ENCODE data around the gene HTR1B. TPM values are rescaled to one million over a fixed set of nuclear protein-coding genes. Genes with fewer than 3 reads are reported as not detected.
A peak's percentile ranks its signal among the peaks of the same experiment; 100 is the strongest.

The HTR1B gene
- total RNA-seq, 1 experiment from 2014 or later = 0.74 TPM

DNA sequence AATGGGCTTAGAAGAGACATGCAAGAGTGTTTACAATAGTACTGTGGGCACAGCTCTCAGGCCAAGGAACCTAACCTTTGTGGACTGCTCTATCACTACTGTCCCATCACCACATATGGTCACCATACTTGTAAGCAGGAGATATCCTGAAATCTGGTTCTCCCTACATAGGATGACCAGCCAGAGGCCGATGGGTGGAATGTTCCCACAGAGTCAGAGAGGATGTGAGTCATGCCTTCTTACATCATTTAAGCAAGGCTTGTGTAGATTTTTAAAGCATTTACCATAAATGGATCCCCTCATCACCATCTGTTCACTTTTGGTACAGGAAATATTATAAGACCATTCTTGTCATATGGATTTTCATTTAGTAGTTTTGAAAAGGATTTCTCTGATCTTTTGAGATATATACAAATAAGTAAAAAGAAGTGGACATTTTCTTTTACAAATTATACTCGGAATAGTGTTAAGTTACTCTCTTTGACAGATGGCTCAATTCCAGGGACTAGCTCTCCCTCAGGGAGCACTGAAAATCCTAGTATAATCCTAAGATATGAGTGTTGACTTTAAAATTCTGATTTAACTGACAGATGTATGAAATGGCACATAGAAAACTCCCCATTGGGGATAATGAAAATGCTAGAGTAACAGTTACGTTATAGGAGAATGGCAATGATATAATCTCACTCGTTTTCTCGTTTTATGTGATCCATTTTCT, 6.6 kb downstream of the HTR1B start (continued):
- TF ChIP-seq, protein P1, sequence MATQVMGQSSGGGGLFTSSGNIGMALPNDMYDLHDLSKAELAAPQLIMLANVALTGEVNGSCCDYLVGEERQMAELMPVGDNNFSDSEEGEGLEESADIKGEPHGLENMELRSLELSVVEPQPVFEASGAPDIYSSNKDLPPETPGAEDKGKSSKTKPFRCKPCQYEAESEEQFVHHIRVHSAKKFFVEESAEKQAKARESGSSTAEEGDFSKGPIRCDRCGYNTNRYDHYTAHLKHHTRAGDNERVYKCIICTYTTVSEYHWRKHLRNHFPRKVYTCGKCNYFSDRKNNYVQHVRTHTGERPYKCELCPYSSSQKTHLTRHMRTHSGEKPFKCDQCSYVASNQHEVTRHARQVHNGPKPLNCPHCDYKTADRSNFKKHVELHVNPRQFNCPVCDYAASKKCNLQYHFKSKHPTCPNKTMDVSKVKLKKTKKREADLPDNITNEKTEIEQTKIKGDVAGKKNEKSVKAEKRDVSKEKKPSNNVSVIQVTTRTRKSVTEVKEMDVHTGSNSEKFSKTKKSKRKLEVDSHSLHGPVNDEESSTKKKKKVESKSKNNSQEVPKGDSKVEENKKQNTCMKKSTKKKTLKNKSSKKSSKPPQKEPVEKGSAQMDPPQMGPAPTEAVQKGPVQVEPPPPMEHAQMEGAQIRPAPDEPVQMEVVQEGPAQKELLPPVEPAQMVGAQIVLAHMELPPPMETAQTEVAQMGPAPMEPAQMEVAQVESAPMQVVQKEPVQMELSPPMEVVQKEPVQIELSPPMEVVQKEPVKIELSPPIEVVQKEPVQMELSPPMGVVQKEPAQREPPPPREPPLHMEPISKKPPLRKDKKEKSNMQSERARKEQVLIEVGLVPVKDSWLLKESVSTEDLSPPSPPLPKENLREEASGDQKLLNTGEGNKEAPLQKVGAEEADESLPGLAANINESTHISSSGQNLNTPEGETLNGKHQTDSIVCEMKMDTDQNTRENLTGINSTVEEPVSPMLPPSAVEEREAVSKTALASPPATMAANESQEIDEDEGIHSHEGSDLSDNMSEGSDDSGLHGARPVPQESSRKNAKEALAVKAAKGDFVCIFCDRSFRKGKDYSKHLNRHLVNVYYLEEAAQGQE (IDR thresholded peaks at IDR 0.05; ENCODE audit: low read depth) = no peak
- TF ChIP-seq, protein P2, sequence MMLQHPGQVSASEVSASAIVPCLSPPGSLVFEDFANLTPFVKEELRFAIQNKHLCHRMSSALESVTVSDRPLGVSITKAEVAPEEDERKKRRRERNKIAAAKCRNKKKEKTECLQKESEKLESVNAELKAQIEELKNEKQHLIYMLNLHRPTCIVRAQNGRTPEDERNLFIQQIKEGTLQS (IDR thresholded peaks at IDR 0.05) = peak; percentile 37; the same call in 1 of the 2 replicates
- no peak for TF ChIP-seq POLR2A (IDR thresholded peaks at IDR 0.05; ENCODE audit: borderline replicate concordance, extremely low read depth, insufficient read depth, insufficient read length)

GRCh38 chr6:77455271-77455670, 8.0 kb downstream of the HTR1B start:
- no peak for TF ChIP-seq EZH2phosphoT487 (IDR thresholded peaks at IDR 0.05; ENCODE audit: borderline replicate concordance)
- no peak for TF ChIP-seq POLR2A (IDR thresholded peaks at IDR 0.05; ENCODE audit: borderline replicate concordance, extremely low read depth, insufficient read depth, insufficient read length)
- TF ChIP-seq CBX3 (IDR thresholded peaks at IDR 0.05; ENCODE audit: low read depth) = no peak
- no peak for TF ChIP-seq RAD21 (IDR thresholded peaks at IDR 0.05; ENCODE audit: low read depth)
- TF ChIP-seq ZNF274 (IDR thresholded peaks at IDR 0.05; ENCODE audit: low read depth, low read length) = no peak
- no peak for TF ChIP-seq EZH2 (IDR thresholded peaks at IDR 0.05)
- no TSS peak for BruUV-seq (replicated peaks)
- Histone ChIP-seq H3K9me2 (ENCODE audit: insufficient read depth) (no peaks in the 10 kb centered on the region), H3K9me3 (ENCODE audit: control insufficient read depth in 1 of 2, insufficient read depth in 1 of 2, low read depth in 1 of 2, low read length in 2 of 2) (no peaks in the 10 kb centered on the region), H3K4me1 (ENCODE audit: control insufficient read depth in 1 of 2, insufficient read depth in 2 of 2, low read length in 2 of 2) (peaks cover 12 to 26% of the 10 kb centered on the region in 2 experiments), H2AFZ (ENCODE audit: low read depth, low read length, poor library complexity, severe bottlenecking) (peak overlapping the region; percentile 42), H3K4me2 (ENCODE audit: low read length) (no peak overlapping the region), H3K4me3 (replicated peaks in 1 of 2; ENCODE audit: low read depth in 1 of 2, low read length in 2 of 2) (no peak overlapping the region), H3K27me3 (ENCODE audit: insufficient read depth, low read length) (no peaks in the 10 kb centered on the region), H3K27ac (ENCODE audit: low read depth, low read length) (no peak overlapping the region), H3K36me3 (ENCODE audit: control insufficient read depth in 1 of 2, insufficient read depth in 2 of 2, low read length in 2 of 2) (no peaks in the 10 kb centered on the region), H3K9ac (ENCODE audit: low read length) (no peak overlapping the region), H4K20me1 (ENCODE audit: insufficient read depth) (no peaks in the 10 kb centered on the region), H3K79me2 (ENCODE audit: insufficient read depth, low read length) (no peaks in the 10 kb centered on the region)
- intact Hi-C loops (cut with micrococcal nuclease) = loop anchor here (5.0 kb wide), 1 partner anchor 1563 kb away; no protein-coding TSS in a partner anchor
- ChIA-PET POLR2A (no interaction called here), RAD21 (ENCODE audit: low non-redundant PET in 1 of 2, low total read pairs in 2 of 2, uncharacterized antibody in 2 of 2, unreplicated experiment in 2 of 2) (no interaction called here), CTCF (no interaction called here)
- ATAC-seq = no peak
- no peak for DNase-seq (ENCODE audit: low read depth, low spot score)
